HG03432 (cell line): Measurements from ENCODE around the gene ZNF446.

Source experiments
- ATAC-seq: cut with Tn5 transposase; IDR thresholded peaks from one replicate; pipeline ENCODE4 v1.9.1; 2021; ENCODE audit warnings: mild to moderate bottlenecking, moderate library complexity; ENCODE audit not compliant: unreplicated experiment

ZNF446 gene

DNA sequence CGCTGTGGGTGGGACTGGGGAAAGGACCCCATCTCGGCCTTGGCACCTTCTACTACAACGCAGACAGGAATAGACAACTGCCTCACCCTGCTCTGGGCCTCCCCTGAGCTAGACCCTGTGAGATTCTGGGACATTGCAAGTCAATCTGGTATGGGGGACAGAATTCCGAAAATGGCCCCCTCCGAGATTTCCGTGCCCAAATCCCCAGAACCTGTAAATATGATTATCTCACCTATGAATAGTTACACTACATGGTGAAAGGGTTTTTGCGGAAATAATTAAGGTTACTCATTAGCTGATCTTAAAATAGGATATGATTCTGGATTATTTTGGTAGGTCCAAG is 44.1 kb downstream of the ZNF446 start:
- ATAC-seq: no peak

- ATAC-seq: no peak
Measured at GRCh38 chr19:58521651-58522050, 45.5 kb downstream of the ZNF446 start.

GRCh38 chr19:58522709-58523108 is 46.6 kb downstream of the ZNF446 start:
- ATAC-seq: no peak

DNA sequence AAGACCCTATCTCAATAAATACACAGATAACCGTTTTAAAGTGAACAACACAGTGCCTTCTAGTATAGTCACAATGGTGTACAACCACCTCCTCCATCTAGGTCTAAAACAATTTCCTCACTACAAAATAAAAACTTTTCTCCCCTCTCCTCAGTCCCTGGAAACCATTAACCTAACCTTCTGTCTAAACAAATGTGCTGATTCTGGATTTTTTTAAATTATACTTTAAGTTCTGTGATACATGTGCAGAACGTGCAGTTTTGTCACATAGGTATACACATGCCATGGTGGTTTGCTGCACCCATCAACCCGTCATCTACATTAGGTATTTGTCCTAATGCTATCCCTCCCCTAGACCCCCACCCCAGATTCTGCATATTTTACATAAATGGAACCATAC is 53.3 kb downstream of the ZNF446 start:
- no peak for ATAC-seq
